GM18502 (cell line): Measurements from ENCODE around the gene INPP5A.
"Not testable (repeated sequence)": the region's sequence is repeated elsewhere in the genome, so short reads cannot be mapped to it uniquely, and the experiment has no call there.

Experiments used
- ATAC-seq: cut with Tn5 transposase; IDR thresholded peaks from one replicate; pipeline ENCODE4 v1.9.1; 2021; ENCODE audit warnings: mild to moderate bottlenecking; ENCODE audit not compliant: unreplicated experiment, poor library complexity

The INPP5A gene

DNA sequence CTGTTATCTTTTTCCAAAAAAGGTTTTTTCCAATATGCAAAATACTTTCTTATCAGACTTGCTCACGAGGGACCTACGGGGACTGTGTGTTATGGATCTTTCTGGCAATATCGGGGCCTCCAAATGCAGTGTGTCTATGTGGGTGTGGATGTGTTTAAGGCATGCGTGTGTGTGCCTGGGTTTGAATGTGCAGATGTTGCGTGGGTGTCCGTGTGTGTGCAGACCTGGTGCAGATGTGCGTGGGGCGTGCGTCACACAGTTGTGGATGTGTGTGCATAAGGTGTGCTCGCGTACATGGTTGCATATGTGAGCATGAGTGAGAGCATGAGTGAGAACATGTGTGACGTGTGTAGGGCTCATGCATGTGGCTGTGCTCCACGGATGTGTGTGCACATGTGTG lies 228.7 kb downstream of the INPP5A start:
- no peak for ATAC-seq

DNA sequence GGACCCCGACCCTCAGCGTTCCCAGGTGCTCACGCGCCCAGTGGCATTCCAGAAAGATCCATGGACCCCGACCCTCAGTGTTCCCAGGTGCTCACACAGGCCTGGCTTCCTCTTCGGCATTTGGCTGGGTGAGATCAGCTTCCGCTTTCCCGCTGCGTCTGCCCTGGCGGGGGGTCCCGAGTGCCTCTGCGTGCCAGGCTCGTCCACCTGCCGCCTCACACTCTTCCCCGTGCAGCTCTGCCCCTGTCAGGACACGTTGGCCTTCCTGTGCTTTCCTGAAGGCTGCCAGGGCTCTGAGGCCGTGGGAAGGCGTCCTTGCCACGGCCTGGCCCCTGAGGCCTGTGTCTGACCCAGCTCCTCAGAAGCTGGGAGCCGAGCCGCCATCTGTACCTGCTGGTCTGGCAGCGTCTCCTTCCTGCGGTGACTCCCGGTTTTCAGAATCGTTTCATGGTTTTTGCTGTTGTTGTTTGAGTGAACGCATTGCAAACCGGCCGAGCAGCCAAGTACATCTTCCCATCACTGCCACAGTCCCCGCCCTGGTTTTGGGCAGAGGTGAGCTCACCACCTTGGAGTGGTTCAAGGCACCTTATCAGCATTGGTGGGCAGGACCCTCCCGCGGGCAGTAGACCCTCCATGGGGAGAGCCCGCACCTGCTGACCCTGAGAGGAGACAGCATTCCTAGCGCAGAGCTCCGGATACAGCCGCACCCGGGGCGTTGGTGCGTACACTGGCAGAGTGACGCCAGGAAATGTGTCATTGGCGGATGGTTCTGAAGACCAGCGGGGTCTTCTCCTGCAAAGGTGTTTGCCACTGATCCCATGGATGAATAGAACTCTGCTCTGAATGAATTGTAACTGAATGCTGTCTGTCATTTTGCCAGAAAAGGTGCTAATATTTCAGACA lies 231.0 kb downstream of the INPP5A start:
- ATAC-seq, result no peak

DNA sequence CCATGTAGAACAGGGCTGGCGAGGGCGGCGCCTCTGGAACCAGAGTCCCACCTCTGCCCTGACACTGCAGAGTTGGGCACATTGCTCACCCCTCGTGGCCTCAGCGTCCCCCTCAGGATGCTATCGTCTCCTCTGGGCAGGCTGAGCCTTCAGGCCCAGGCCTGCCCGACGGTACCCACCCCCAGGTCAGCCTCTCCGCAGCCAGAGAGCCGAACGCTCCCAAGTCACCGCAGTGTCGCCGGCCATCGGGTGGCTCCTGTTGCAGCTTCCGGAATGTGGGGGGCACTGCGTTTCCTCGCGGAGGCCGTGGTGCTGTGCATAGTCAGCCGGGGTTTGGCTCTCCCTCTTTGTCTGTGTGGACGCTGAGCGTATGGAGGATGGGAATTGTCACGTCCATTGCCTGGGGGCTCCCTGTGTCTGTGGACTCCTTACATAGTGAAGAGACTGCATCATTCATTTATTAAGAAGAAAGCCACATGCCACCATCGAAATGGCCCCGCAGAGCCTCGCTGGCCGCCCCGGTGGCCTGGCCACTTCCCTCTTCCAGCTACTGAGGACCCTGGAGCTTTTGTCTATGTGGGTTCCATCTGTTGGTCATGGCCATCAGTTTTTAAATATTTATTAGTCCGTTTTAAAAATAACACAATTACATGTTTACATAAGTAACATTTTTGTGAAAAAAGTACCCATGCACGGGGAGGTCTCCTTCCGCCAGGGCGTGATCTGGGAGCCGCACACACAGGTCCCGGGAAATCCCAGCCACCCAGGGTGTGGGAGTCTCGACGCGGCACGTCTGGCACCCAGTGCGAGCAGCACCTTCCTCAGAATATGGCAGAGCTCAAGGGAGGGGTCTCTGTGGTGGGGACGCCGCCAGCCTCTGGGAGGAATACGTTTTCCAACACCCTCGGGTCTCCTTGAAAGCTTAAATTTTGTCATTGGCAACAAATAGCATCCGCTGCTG lies 232.8 kb downstream of the INPP5A start:
- no peak for ATAC-seq

DNA sequence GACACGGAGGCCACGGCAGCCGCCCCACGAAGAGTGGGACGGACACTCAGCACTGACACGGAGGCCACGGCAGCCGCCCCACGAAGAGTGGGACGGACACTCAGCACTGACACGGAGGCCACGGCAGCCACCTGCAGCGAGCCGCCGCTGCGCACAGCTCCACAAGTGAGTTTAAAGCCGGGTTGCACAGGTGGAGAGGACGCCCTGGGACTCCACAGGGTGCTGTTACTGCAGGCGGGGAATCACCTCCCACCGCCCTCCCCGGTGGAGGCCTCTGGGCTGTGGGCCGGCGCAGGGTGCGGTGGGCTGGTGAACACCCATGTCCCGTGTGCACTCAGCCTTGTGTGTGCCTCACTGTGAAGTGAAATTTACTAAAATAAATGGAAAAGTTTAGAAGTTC lies 235.2 kb downstream of the INPP5A start:
- not testable (repeated sequence) for ATAC-seq

DNA sequence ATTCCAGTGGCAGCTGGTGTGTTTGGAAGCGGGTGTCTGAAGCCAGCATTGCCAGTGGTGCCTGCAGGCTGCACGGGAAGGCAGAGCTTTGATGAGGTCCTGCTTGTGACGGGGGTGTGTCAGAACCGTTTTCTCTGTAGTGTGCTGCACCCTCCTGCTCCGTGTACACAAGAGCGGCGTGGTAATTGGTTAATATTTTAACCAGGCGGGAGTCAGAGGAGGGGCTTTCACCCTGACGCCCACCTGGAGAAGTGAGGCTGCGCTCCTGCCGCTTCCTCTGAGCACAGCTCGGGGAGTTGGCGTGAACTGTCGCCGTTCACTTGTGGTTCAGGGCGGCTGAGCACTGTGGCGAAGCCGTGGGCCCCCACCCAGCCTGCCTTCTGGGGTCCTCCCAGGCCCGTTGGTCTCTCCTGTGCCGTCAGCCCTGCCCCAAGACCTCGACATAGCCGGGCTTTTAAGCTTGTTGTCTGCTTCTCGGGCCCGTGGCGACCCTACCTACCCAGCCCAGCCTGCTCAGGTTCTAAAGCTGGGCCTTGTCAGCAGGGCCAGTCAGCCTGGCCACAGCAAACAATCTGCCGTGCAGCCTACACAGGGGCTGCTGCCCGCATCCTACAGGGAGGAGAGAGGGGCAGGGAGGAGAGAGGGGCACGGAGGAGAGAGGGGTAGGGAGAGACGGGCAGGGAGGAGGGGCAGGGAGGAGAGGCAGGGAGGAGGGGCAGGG lies 236.8 kb downstream of the INPP5A start:
- ATAC-seq, result no peak

GRCh38 chr10:132774902-132775863 lies 237.6 kb downstream of the INPP5A start:
- no peak for ATAC-seq

GRCh38 chr10:132776186-132776585 lies 238.6 kb downstream of the INPP5A start:
- ATAC-seq, result no peak

DNA sequence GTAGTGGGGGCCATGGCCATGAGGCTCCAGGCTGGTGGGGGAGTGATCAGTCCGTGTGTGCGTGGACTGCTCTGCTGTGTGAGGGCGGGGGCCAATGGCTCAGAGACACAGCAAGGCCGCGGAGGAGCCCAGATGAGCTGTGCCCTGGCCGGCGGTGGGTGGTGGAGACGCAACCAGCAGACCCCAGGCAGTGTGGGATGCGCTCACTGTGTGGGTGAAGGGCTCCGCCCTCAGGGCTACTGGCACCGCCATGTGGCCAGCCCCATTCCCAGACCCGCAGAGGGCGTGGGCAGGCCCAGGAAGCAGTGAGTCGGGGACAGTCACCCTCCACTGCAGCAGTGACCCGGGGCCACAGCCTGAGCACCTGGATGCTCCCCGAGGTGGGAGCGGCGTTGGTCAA lies 239.2 kb downstream of the INPP5A start:
- no peak for ATAC-seq

GRCh38 chr10:132777441-132777840 lies 239.9 kb downstream of the INPP5A start:
- no peak for ATAC-seq

DNA sequence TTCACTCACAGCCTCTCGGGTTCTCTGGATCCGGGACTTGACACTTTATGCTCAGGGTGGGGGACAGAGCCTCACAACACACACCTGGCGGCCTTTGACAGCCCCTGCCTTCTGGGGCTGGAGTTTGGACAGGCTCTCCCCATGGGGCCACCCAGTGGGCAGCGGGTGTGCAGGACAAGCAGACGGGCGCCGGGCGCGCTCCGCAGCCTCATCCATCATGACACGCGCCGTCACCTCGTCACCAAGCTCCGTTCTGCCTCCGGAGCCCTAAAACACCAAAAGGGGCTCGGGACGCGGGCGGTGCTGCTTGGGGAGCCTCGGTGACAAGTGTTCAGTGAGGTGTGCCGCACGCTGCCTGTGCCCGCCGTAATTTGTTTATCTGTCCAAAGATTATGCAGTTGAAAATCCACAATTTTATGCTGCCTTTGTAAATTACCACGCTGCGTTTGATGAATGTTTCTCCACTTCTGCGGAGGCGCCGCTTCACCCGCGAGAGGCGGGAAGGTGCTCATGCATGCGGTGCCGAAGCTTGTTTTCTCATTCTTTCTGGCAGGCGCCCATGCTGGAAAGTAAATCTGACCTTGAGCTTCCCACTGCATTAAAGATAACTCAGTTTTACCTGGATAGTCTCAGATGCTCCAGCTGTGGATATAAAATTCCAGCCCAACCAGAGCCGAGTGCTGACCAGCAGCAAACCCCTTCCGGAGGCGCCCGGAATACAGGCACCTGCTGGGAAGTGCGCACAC lies 242.1 kb downstream of the INPP5A start:
- no peak for ATAC-seq

DNA sequence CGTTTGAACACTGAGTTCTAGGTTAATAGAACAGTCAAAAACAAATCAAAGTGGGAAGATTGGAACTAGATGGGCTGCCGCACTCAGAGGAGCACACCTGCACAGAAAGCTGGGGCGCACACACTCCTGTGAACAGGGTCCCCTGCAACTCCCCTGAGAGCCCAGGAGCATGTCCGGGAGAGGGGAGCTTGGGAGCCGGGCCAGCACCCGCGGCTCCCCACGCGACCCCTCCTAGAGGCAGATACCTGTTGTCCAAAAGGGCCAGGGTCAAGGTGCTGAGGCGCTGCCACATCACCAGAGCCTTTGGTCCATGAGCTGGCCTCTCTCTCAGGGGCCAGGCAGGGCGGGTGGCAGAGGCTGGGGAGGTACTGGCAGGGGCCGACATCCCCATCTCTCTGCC lies 242.8 kb downstream of the INPP5A start:
- no peak for ATAC-seq

DNA sequence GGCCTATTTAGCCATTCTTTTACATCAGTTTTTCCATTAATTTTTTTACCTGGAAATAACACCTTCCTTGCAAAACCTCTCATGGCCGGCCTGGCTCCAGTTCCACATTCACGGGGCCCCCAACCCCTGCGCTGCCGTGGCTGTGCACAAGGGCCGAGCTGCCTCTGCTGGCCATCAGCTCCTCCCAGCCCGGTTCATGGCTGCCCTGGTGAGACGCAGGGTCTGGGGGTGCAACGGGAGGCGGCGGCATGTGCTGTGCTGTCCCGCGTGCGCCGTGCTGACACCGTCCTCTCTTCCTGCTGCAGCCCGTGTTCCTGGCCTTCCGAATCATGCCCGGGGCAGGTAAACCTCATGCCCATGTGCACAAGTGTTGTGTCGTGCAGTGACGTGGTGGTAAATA lies 244.0 kb downstream of the INPP5A start:
- no peak for ATAC-seq

DNA sequence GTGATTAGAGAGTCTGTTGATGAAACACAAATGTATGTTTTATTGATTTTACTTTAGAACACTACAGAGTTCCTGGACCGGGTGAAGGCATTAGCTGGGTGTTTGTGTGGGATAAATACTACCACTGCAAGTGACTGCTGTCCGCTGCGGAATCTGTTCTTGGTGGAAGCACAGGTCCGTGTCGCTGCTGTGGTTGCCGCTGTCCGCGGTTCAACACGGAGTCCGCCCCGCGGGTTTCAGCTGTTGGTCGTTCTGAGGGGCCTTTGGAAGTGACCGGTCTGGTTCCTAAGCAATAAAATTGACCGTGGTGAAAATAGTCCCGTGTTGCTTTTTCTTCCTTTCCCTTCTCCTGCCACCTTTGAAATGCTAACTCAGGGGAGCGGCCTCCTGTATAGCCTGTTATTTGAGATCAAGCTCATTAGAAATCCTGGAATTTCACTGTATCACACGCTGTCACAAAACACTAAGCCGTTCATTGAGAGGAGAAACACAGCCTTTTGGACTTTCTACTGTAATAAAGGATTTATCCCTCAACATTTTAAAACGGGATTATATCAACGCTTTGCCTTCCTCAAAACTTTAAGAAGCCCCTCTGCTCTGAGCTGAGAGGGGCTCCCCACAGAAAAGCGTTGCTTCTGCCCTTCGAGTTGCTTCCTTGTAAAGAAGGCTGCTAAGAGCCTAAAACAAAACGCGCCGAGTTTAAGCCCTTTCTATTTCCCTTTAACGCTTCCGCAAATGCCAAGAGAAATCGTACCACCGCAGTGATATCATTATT lies 245.8 kb downstream of the INPP5A start:
- ATAC-seq, result no peak

DNA sequence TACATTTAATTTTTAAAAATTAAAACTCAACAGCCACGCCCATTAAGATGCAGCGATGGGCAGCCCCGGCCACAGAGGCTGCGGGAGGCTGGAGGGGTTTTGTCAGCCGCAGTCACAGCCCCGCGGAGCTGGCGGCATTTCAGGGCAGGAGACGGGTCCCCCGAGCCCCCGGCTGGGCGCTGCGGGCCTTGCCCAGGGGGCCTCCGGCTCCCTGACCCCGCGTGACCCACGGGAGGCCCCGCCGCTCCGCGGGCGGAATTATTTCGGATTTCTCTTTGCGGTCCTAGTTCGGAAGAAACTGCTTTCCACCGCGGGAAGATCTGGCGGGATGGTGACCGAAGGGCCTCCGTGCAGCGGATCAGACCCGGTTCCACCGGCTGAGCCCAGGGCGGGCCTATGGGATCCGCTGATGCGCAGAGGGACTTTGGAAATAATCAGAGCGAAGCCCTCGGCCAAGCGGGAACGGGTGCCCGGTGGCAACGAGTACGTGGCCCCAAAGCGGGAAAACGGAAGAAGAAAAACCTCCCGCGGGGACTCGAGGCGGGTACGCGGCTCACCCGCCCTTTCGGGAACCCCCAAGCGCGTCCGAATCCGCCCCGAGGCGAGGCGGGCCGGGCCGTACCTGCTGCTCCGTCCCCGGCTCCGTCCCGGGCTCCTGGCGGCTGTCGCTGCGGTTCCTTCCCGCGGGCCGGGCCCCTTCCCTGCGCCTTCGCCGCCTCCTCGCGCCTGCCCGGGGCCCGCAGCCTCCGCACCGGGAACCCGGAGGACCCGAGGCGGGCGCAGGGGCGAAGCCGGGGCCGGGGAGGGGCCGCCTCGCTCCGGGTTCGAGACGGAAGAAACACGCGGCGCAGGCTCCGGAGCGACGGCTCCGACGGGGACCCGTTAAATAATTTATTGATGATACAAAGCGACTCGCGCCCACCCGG lies 246.6 kb downstream of the INPP5A start:
- no peak for ATAC-seq

- ATAC-seq, result no peak
Measured at GRCh38 chr10:132784866-132785722, 247.5 kb downstream of the INPP5A start.
